SKM-1 (cell line): ENCODE measurements around the gene PHC2.
"Not testable (repeated sequence)": the region's sequence is repeated elsewhere in the genome, so short reads cannot be mapped to it uniquely, and the experiment has no call there.

ENCODE experiments used
- DNase-seq: peaks from one replicate; lab custom pipeline; 2025; ENCODE audit not compliant: unreplicated experiment; lab: John Stamatoyannopoulos, UW

Gene PHC2

GRCh38 chr1:33319949-33320618 lies 110.8 kb downstream of the PHC2 start:
- no peak for DNase-seq

- no peak for DNase-seq
These were observed 111.5 kb downstream of the PHC2 start for GRCh38 chr1:33319186-33319948.

DNA sequence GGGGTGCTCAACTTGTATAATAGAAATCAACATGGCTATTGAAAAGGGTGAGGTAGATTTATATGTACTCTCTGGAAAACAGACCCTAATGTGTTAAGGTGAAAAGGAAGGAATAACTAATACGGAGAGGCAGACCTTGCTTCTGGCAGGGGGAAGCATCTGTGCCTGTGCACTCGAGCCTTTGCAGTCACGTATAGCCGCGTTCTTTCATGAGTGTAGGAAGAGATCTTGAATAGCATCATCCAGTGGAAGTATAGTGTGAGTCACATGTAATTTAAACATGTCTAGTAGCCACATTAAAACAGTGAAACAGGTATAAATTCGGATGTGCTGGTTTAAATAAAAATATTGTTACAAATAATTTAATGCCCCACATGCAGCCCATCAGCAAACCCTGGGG lies 112.9 kb downstream of the PHC2 start:
- DNase-seq, result no peak

DNA sequence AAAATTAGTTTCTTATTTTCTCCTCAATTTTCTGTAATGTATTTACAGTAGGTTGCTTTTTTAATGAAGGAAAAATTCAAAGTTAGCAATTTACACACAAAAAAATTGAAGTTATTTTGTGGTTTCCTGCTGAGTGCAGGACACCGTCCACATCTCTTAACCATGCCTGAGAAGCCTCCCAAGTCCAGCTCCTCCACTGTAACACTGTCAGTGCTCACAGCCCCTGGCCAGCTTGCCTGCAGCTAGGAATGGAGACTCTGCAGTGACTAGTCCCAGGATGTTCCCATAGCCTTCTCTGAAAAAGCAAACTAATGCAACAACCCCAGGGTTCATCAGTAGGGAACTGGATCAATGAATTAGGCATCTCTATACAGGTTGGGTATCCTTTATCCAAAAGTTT lies 113.5 kb downstream of the PHC2 start:
- no peak for DNase-seq

GRCh38 chr1:33316601-33317000 lies 114.3 kb downstream of the PHC2 start:
- no peak for DNase-seq

- DNase-seq, result no peak
These were observed 116.5 kb downstream of the PHC2 start for GRCh38 chr1:33314416-33314815.

GRCh38 chr1:33312413-33312749 lies 118.5 kb downstream of the PHC2 start:
- DNase-seq, result no peak

GRCh38 chr1:33311706-33312412 lies 119.0 kb downstream of the PHC2 start:
- no peak for DNase-seq

- no peak for DNase-seq
These were observed 120.2 kb downstream of the PHC2 start for GRCh38 chr1:33310702-33311101.

GRCh38 chr1:33309351-33309750 lies 121.5 kb downstream of the PHC2 start:
- not testable (repeated sequence) for DNase-seq

DNA sequence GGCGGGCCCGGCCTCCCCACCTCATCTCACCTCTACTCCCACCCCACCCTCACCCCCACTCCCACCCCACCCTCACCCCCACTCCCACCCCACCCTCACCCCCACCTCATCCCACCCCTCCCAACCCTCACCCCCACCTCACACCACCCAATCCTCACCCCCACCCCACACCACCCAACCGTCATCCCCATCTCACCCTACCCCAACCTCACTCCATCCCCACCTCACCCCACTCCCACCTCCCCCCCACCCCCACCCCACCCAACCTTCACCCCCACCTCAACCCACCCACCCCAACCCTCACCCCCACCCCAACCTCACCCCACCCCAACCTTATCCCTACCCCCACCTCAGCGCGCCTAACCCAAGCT lies 123.4 kb downstream of the PHC2 start:
- no peak for DNase-seq

DNA sequence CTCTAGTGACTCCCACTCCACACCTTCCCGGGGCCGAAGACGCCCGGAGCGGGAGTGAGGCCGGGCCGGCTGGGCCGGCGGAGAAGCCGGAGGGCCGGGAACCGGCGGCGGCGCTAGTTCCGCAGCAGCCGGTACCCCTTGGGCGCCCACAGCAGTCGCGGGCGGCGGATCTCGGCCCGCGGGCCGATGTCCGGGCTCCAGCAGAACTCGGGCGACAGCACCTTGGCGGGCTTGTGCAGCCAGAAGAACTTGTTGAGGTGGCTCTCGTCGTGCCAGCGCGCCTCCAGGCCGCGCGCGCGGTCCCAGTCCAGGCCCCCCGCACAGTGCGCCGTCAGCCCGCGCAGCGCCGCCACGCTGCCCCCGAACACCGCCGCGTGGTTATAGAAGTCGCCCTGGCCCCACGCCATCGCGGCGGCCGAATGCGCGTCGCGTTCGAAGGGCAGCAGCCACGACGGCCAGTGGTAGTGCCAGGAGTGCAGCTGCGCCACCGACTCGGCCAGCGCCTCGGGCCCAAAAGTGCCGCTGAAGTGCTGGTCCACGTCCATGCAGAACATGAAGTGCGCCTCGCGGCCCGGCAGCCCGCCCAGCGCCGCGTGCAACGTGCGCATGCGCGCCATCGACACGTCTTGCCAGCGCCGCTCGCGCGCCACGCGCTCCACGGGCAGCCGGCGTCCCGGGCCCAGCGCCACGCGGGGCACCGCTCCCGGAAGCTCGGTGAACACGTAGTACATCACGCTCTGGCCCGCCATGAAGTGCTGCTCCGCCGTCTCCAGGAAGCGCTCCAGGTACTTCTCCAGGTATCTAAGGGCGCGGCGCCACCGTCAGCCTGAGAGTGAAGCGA lies 124.0 kb downstream of the PHC2 start:
- DNase-seq, result no peak

DNA sequence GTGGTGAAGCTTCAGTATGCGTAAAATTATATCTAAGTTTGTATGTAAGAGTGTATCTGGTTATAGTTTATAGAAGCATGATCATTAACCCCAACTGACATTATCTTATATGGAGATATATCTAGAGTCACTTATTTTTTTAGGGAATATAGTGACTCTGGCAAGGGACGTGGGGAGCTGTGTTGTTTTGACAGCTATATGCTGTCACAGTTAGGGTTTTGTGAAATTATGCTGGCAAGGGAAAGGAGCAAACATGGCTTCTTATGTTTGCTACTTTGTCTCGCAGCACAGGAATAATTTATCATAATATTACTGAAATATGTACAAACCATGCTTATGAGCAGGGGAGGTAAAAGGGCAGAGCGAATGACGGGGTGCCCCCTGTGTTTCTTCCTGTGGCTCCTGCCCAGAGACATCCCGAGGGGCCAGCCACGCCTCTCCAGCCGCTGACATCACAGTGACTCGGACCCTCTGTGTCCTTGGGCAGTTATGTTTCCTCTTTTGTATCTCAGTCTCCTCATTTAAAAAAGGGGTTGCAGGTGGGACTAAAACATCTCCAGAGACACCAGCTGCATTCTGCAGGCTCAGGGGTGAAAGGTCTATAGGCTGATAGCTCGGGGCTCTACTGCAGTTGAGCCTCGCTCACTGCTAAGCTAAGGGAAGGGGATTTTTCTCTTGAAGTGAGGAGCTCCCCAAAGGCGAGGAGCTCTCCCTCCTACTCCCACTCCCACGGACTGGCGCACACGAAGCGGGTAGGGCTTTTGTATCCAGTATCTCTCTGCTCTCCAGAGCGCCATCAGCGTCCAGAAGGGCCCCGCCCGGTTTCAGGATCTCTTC lies 124.9 kb downstream of the PHC2 start:
- DNase-seq, result no peak

DNA sequence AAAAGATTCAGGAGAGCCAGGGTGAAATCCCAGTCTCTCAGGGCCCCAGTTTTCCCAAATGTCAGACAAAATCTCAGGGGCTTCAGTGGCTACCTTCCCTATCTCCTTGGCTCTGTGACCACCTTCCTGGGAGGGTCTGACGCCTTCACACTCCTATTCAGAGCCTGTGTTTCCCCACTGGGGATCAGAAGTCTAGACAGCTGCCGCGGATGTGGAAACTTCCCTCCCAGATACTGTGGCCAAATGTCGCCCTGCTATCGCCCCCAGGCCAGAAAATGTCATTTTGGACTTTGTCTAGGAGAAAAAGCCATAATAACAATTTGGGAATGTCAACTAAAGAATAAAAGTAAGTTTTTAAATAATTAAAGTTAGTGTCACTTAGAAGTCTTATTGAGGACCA lies 125.9 kb downstream of the PHC2 start:
- no peak for DNase-seq

DNA sequence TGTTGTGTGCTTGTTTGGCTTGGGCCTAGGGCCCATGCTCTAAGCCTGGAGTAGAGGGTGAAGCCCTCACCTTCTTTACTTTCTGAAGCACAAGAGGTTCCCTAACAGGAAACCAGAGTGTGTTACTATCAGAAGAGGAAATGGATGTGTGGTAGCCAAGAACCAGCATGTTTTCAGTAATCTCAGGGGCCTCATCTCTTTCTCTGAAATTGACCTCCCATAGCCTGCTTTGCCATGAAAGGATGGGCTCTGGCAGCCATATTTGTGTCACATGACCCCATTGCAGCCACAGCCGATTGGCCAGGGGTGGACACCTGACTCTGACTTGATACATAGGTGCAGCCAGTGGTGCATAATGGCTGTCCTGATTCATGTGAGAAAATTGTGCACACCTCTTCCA lies 128.6 kb downstream of the PHC2 start:
- DNase-seq, result no peak

DNA sequence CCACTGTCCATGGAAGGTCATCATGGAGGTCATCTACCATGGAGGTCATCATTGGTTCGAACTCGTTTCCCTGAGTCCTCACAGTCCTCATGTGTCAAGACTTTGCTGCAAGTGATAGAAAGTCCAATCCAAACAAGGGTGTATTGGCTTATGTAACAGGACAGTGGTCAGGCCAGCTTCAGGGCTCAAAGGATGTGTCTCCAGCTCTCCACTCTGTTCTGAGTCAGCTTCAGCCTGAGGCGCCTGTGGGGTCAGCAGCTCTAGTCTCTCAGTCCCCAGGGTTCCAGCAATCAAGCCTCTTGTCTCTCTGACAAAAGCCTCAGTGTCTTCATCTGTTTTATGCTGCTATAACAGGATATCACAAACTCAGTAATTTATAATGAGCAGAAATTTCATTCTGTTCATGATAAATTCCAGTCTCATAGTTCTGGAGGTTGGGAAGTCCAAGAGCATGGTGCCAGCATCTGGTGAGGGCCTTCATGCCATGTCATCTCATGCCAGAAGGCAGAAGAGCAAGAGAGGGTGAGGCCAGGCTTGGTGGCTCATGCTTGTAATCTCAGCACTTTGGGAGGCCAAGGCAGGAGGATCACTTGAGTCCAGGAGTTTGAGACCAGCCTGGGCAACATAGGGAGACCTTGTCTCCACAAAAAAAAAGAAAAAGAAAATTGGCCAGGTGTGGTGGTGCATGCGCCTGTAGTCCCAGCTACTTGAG lies 129.5 kb downstream of the PHC2 start:
- DNase-seq, result no peak

DNA sequence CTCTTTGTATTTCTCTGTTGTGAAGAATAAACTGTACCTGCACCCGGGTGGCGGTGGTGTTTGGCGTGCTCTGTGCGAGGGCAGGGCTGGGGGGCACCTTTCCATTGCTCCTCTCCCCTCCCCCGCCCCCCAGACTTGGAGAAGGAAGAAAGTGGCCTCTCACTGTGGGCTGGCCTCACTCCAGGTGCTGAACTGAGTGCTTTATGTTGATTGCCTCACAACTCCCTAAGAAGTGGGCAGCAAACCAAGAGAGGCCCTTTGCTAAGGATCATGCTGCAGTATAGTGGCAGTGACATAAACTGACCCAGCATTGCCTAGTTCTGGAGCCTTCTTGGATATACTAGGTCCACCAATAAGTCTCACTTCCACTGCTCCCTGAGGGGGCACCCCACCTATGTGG lies 130.2 kb downstream of the PHC2 start:
- DNase-seq, result no peak

GRCh38 chr1:33299461-33300155 lies 131.3 kb downstream of the PHC2 start:
- DNase-seq, result no peak

DNA sequence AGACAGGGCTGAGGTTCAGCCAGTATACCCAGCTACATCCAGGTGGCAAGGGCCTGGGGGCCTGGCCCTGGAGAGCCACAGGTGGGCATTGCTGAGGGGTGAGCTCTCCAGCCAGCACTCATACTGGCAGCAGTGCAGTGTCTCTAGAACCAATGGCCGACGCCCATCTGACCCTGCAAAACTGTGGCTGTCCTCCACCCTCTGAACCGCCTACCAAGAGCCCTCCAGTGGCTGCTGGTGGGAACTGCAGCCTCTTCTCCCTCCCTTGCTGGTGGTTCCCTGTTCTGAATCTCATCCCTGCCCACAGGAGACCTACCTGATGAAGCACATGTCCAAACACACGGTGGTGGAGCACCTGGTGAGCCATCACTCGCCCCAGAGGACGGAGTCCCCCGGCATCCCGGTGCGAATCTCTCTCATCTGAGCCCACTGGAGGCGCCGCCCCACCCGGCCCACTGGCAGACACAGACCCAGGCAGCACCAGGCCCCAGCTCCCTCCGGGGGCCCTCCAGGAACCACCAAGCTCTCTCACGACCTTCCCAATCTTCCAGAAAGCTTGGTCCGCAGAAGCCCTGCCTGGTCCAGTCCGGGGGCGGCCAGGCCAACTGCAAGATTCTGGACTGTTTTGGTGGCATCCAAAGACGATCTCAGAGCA lies 132.1 kb downstream of the PHC2 start:
- DNase-seq, result peak; percentile 17
